WTC11 (cell line): ENCODE results near the gene AKAP3.

ENCODE experiments used
- ATF6 ChIP-seq: sonication (generic); formaldehyde crosslinking; IDR thresholded peaks from 2 replicates; pipeline ENCODE4 v1.8.1; 2023; ENCODE audit warnings: mild to moderate bottlenecking, missing genetic modification reagents
- CREM ChIP-seq: sonication (generic); formaldehyde crosslinking; IDR thresholded peaks from 2 replicates; pipeline ENCODE4 v1.8.1; 2022; ENCODE audit warnings: mild to moderate bottlenecking, missing genetic modification reagents, moderate library complexity
- FOXJ3 ChIP-seq: sonication (generic); formaldehyde crosslinking; IDR thresholded peaks from 2 replicates; pipeline ENCODE4 v1.9.0; 2021; ENCODE audit warnings: missing genetic modification reagents, mild to moderate bottlenecking, borderline replicate concordance
- GABPB1 ChIP-seq: sonication (generic); formaldehyde crosslinking; IDR thresholded peaks from 2 replicates; pipeline ENCODE4 v1.8.1; 2023; ENCODE audit warnings: mild to moderate bottlenecking, missing genetic modification reagents
- MYBL2 ChIP-seq: sonication (generic); formaldehyde crosslinking; IDR thresholded peaks from 2 replicates; pipeline ENCODE4 v1.8.1; 2023; ENCODE audit warnings: mild to moderate bottlenecking, moderate library complexity, missing genetic modification reagents
- NFYB ChIP-seq: sonication (generic); formaldehyde crosslinking; conservative IDR thresholded peaks from 2 replicates; pipeline ENCODE4 v1.8.0; 2022; ENCODE audit warnings: low read depth, missing genetic modification reagents
- TF ChIP-seq, protein P1 (sequence below): fragments of 200-600 bp; IDR thresholded peaks from 2 replicates; pipeline ENCODE4 v1.8.0; 2022; ENCODE audit warnings: antibody characterized with exemption
- TF ChIP-seq, protein P2 (sequence below): fragments of 250-450 bp; sonication (Bioruptor Pico); IDR thresholded peaks from 2 replicates; pipeline ENCODE4 v1.8.0; 2021; ENCODE audit warnings: mild to moderate bottlenecking
- TF ChIP-seq, protein P3 (sequence below): sonication (generic); formaldehyde crosslinking; IDR thresholded peaks from 2 replicates; pipeline ENCODE4 v1.8.1; 2022; ENCODE audit warnings: mild to moderate bottlenecking, missing genetic modification reagents, moderate library complexity, borderline replicate concordance
- TF ChIP-seq, protein P4 (sequence below): sonication (generic); formaldehyde crosslinking; IDR thresholded peaks from 2 replicates; pipeline ENCODE4 v1.8.0; 2022; ENCODE audit warnings: missing genetic modification reagents

DNA sequence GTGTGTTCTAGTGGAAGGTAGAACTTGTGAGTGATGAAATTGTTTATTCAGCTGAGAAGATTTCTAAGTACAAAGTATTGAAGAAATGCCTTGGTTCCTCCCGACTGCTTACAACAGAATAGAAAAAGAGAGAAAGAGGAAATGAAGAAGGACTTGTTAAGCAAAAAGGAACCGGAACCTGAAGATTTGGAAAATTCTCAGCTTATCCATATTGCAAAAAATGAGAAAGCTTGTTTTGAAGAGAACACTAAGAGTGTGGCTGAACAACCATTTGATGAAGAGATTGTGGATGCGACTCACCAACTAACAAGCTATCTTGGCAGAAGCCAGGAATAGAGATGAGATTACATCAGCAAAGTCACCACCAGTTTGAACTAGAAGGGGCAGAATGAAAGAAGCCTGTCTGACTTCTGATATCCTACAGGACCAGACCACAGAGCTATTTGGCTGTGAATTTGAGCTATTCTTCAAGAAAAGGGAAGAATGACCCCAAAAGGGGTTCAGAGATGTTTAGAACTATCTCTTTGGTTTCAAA is 15.2 kb upstream of the AKAP3 start:
- TF ChIP-seq FOXJ3 (no peak), CREM (CRISPR knock-in tag) (no peak), NFYB (CRISPR knock-in tag) (no peak), GABPB1 (no peak), ATF6 (CRISPR knock-in tag) (no peak), MYBL2 (CRISPR knock-in tag) (no peak)
- TF ChIP-seq, protein P1, sequence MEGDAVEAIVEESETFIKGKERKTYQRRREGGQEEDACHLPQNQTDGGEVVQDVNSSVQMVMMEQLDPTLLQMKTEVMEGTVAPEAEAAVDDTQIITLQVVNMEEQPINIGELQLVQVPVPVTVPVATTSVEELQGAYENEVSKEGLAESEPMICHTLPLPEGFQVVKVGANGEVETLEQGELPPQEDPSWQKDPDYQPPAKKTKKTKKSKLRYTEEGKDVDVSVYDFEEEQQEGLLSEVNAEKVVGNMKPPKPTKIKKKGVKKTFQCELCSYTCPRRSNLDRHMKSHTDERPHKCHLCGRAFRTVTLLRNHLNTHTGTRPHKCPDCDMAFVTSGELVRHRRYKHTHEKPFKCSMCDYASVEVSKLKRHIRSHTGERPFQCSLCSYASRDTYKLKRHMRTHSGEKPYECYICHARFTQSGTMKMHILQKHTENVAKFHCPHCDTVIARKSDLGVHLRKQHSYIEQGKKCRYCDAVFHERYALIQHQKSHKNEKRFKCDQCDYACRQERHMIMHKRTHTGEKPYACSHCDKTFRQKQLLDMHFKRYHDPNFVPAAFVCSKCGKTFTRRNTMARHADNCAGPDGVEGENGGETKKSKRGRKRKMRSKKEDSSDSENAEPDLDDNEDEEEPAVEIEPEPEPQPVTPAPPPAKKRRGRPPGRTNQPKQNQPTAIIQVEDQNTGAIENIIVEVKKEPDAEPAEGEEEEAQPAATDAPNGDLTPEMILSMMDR = no peak
- TF ChIP-seq, protein P2, sequence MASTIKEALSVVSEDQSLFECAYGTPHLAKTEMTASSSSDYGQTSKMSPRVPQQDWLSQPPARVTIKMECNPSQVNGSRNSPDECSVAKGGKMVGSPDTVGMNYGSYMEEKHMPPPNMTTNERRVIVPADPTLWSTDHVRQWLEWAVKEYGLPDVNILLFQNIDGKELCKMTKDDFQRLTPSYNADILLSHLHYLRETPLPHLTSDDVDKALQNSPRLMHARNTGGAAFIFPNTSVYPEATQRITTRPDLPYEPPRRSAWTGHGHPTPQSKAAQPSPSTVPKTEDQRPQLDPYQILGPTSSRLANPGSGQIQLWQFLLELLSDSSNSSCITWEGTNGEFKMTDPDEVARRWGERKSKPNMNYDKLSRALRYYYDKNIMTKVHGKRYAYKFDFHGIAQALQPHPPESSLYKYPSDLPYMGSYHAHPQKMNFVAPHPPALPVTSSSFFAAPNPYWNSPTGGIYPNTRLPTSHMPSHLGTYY (CRISPR knock-in tag) = no peak
- TF ChIP-seq, protein P3, sequence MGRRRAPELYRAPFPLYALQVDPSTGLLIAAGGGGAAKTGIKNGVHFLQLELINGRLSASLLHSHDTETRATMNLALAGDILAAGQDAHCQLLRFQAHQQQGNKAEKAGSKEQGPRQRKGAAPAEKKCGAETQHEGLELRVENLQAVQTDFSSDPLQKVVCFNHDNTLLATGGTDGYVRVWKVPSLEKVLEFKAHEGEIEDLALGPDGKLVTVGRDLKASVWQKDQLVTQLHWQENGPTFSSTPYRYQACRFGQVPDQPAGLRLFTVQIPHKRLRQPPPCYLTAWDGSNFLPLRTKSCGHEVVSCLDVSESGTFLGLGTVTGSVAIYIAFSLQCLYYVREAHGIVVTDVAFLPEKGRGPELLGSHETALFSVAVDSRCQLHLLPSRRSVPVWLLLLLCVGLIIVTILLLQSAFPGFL = no peak
- TF ChIP-seq, protein P4, sequence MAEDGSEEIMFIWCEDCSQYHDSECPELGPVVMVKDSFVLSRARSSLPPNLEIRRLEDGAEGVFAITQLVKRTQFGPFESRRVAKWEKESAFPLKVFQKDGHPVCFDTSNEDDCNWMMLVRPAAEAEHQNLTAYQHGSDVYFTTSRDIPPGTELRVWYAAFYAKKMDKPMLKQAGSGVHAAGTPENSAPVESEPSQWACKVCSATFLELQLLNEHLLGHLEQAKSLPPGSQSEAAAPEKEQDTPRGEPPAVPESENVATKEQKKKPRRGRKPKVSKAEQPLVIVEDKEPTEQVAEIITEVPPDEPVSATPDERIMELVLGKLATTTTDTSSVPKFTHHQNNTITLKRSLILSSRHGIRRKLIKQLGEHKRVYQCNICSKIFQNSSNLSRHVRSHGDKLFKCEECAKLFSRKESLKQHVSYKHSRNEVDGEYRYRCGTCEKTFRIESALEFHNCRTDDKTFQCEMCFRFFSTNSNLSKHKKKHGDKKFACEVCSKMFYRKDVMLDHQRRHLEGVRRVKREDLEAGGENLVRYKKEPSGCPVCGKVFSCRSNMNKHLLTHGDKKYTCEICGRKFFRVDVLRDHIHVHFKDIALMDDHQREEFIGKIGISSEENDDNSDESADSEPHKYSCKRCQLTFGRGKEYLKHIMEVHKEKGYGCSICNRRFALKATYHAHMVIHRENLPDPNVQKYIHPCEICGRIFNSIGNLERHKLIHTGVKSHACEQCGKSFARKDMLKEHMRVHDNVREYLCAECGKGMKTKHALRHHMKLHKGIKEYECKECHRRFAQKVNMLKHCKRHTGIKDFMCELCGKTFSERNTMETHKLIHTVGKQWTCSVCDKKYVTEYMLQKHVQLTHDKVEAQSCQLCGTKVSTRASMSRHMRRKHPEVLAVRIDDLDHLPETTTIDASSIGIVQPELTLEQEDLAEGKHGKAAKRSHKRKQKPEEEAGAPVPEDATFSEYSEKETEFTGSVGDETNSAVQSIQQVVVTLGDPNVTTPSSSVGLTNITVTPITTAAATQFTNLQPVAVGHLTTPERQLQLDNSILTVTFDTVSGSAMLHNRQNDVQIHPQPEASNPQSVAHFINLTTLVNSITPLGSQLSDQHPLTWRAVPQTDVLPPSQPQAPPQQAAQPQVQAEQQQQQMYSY = no peak
